ENCODE measurements around the gene NKAIN2.
"Not testable (repeated sequence)": the region's sequence is repeated elsewhere in the genome, so short reads cannot be mapped to it uniquely, and the experiment has no call there.

Gene NKAIN2

GRCh38 chr6:124560873-124561567 lies 757.4 kb downstream of the NKAIN2 start:
- TF ChIP-seq CTCF (conservative IDR thresholded peaks at IDR 0.05; ENCODE audit: low read depth) = no peak
- ChIA-PET CTCF (no interaction called here), POLR2A (ENCODE audit: low non-redundant PET) (no interaction called here)
- H3K27ac ChIP-seq = no peak overlapping the region
- DNase-seq (ENCODE audit: low spot score) = no peak

- ChIA-PET CTCF (interaction anchor here (0.7 kb wide), 1 partner anchor 8 kb away, joined by 3 read pairs; no protein-coding TSS in a partner anchor), POLR2A (ENCODE audit: low non-redundant PET) (no interaction called here)
- H3K27ac ChIP-seq = no peak overlapping the region
- no peak for DNase-seq (ENCODE audit: low spot score)
- no peak for TF ChIP-seq CTCF (conservative IDR thresholded peaks at IDR 0.05; ENCODE audit: low read depth)
These were observed 758.0 kb downstream of the NKAIN2 start for GRCh38 chr6:124561635-124562130.

- CTCF ChIA-PET; POLR2A ChIA-PET (ENCODE audit: low non-redundant PET): not testable (repeated sequence)
These were observed 760.5 kb downstream of the NKAIN2 start for GRCh38 chr6:124564125-124564524.

GRCh38 chr6:124567401-124567800 lies 763.7 kb downstream of the NKAIN2 start:
- ChIA-PET POLR2A (ENCODE audit: low non-redundant PET) (no interaction called here), CTCF (no interaction called here)
- no peak for TF ChIP-seq CTCF (conservative IDR thresholded peaks at IDR 0.05; ENCODE audit: low read depth)
- no peak overlapping the region for H3K27ac ChIP-seq
- DNase-seq (ENCODE audit: low spot score) = no peak

More at GRCh38 chr6:124564125-124564524, 760.5 kb downstream of the NKAIN2 start:
- not testable (repeated sequence) for DNase-seq (ENCODE audit: low spot score); H3K27ac ChIP-seq

- no peak for TF ChIP-seq CTCF (conservative IDR thresholded peaks at IDR 0.05; ENCODE audit: low read depth)
- ChIA-PET CTCF (no interaction called here), POLR2A (ENCODE audit: low non-redundant PET) (no interaction called here)
- no peak for DNase-seq (ENCODE audit: low spot score)
- H3K27ac ChIP-seq = no peak overlapping the region
These were observed 770.3 kb downstream of the NKAIN2 start for GRCh38 chr6:124573953-124574352.

- no peak for DNase-seq (ENCODE audit: low spot score)
- ChIA-PET POLR2A (ENCODE audit: low non-redundant PET) (no interaction called here), CTCF (no interaction called here)
- TF ChIP-seq CTCF (conservative IDR thresholded peaks at IDR 0.05; ENCODE audit: low read depth) = no peak
- no peak overlapping the region for H3K27ac ChIP-seq
These were observed 774.1 kb downstream of the NKAIN2 start for GRCh38 chr6:124577734-124578281.

GRCh38 chr6:124590001-124590400 lies 786.3 kb downstream of the NKAIN2 start:
- DNase-seq (ENCODE audit: low spot score) = no peak
- no peak for TF ChIP-seq CTCF (conservative IDR thresholded peaks at IDR 0.05; ENCODE audit: low read depth)
- H3K27ac ChIP-seq = no peak overlapping the region
- ChIA-PET CTCF (interaction anchor here (0.6 to 0.9 kb wide), 2 partner anchors 183 to 883 kb away, joined by 3 to 4 read pairs; no protein-coding TSS in a partner anchor), POLR2A (ENCODE audit: low non-redundant PET) (no interaction called here)

All from RWPE1 (cell line).